Measurements from ENCODE around the gene APBA1.

The APBA1 gene

DNA sequence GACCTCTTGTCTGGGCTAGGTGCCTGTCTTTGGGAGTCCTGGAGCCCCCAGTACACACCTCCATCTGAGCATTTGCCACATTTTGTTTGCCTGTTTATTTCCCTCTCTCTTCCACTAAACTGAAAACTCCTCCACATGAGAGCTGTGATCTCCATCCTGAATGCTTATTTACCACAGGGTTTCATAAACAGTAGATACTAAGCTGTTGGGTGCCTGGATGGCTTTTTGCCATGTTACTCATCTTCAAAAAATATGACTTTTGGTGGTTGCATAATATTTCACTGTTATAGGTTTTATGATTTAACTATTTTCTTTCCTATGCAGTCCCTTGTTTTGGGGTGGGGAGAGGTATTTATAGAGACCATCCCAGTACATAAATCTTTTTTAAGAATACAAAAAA is 99.6 kb downstream of the APBA1 start:
- Histone ChIP-seq H3K27me3 (no peaks in the 10 kb centered on the region), H3K36me3 (no peaks in the 10 kb centered on the region), H3K4me3 (no peak overlapping the region), H3K9me3 (no peaks in the 10 kb centered on the region), H3K27ac (no peak overlapping the region), H3K4me1 (peaks cover 0 to 11% (median 0%) of the 10 kb centered on the region in 4 donors)
- no peak for DNase-seq
- intact Hi-C loops (cut with DNase I; ENCODE audit: low total_unique reads), result no loop called here
- TF ChIP-seq, protein P1, sequence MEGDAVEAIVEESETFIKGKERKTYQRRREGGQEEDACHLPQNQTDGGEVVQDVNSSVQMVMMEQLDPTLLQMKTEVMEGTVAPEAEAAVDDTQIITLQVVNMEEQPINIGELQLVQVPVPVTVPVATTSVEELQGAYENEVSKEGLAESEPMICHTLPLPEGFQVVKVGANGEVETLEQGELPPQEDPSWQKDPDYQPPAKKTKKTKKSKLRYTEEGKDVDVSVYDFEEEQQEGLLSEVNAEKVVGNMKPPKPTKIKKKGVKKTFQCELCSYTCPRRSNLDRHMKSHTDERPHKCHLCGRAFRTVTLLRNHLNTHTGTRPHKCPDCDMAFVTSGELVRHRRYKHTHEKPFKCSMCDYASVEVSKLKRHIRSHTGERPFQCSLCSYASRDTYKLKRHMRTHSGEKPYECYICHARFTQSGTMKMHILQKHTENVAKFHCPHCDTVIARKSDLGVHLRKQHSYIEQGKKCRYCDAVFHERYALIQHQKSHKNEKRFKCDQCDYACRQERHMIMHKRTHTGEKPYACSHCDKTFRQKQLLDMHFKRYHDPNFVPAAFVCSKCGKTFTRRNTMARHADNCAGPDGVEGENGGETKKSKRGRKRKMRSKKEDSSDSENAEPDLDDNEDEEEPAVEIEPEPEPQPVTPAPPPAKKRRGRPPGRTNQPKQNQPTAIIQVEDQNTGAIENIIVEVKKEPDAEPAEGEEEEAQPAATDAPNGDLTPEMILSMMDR (IDR thresholded peaks at IDR 0.05), result no peak

DNA sequence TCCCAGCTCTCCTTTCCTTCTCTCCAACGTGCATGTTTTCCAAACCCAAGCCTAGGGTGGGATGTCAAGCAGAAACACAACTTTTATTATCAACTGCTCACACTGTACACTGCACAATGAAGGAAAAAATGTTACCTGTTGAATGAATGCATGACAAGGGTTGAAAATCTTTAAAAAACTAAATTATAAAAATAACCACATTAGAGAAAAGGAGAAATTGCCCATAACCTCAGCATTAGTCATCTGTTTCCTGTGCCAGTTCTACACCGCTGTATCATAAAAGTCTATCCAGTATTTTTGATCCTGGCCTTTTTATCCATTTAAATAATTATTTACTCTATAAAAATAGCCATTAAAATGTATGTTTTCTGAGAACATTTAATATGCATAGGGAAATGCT is 101.1 kb downstream of the APBA1 start:
- H3K9me3 ChIP-seq, result no peaks in the 10 kb centered on the region
- H3K27ac ChIP-seq, result no peak overlapping the region
- H3K36me3 ChIP-seq, result no peaks in the 10 kb centered on the region
- TF ChIP-seq, protein P1 (IDR thresholded peaks at IDR 0.05), result no peak
- no peak for DNase-seq
- peaks cover 0 to 11% (median 0%) of the 10 kb centered on the region in 4 donors for H3K4me1 ChIP-seq
- no peak overlapping the region for H3K4me3 ChIP-seq
- no peaks in the 10 kb centered on the region for H3K27me3 ChIP-seq
- intact Hi-C loops (cut with DNase I; ENCODE audit: low total_unique reads), result no loop called here

- peaks cover 0 to 15% (median 2%) of the 10 kb centered on the region in 4 donors for H3K4me1 ChIP-seq
These were observed 102.3 kb downstream of the APBA1 start for GRCh38 chr9:69569738-69570451.

DNA sequence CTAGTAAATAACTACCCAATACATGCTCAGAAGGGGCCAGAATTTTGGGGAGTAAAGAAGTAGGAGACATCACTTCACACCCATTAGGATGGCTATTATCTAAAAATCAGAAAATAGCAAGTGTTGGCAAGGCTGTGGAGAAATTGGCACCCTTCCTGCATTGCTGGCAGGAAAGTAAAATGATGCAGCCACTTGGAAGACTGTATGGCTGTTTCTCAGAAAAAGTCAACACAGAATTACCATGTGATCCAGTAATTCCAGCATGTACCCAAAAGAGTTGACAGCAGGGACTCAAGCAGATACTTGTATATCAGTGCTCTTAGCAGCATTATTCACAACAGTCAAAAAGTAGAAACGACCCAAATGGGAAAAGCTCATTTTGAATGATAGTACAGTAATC is 107.6 kb downstream of the APBA1 start:
- H3K4me1 ChIP-seq, result peaks cover 0 to 15% (median 2%) of the 10 kb centered on the region in 4 donors
- H3K27ac ChIP-seq, result no peak overlapping the region
- no peak for DNase-seq
- intact Hi-C loops (cut with DNase I; ENCODE audit: low total_unique reads), result no loop called here
- no peak overlapping the region for H3K4me3 ChIP-seq
- TF ChIP-seq, protein P1 (IDR thresholded peaks at IDR 0.05), result no peak
- no peaks in the 10 kb centered on the region for H3K27me3 ChIP-seq
- no peaks in the 10 kb centered on the region for H3K9me3 ChIP-seq
- H3K36me3 ChIP-seq, result no peaks in the 10 kb centered on the region

More at GRCh38 chr9:69569738-69570451, 102.3 kb downstream of the APBA1 start:
- intact Hi-C loops (cut with DNase I; ENCODE audit: low total_unique reads), result no loop called here
- DNase-seq, result no peak
- Histone ChIP-seq H3K27ac (no peak overlapping the region), H3K9me3 (no peaks in the 10 kb centered on the region), H3K27me3 (no peaks in the 10 kb centered on the region), H3K4me3 (no peak overlapping the region), H3K36me3 (no peaks in the 10 kb centered on the region)
- TF ChIP-seq, protein P1 (IDR thresholded peaks at IDR 0.05), result no peak

- peaks cover 0 to 13% (median 7%) of the 10 kb centered on the region in 4 donors for H3K4me1 ChIP-seq
- no peaks in the 10 kb centered on the region for H3K36me3 ChIP-seq
- no peaks in the 10 kb centered on the region for H3K27me3 ChIP-seq
- no peak for DNase-seq
- TF ChIP-seq, protein P1 (IDR thresholded peaks at IDR 0.05), result no peak
- intact Hi-C loops (cut with DNase I; ENCODE audit: low total_unique reads), result no loop called here
- no peaks in the 10 kb centered on the region for H3K9me3 ChIP-seq
- no peak overlapping the region for H3K27ac ChIP-seq
- no peak overlapping the region for H3K4me3 ChIP-seq
These were observed 113.0 kb downstream of the APBA1 start for GRCh38 chr9:69559126-69559525.

All from tibial artery (tissue), 4 donors.